Measurements from ENCODE around the gene CLEC3B. TPM values are rescaled to one million over a fixed set of nuclear protein-coding genes. Genes with fewer than 3 reads are reported as not detected.

CLEC3B gene
- total and polyA plus RNA-seq, 11 donors, result 34.8 to 205 (median 73.6) TPM

GRCh38 chr3:45059132-45059531 is 33.0 kb downstream of the CLEC3B start:
- Histone ChIP-seq H3K9me3 (no peaks in the 10 kb centered on the region), H3K4me3 (no peak overlapping the region), H3K4me1 (peaks cover 0 to 86% (median 9%) of the 10 kb centered on the region in 12 donors), H3K27ac (peak overlapping the region in 1 of 12 donors; percentile 56), H3K36me3 (no peaks in the 10 kb centered on the region), H3K27me3 (no peaks in the 10 kb centered on the region)
- 66 to 82% (median 71%) methylated on average over 2 of the region's 2 CpGs for WGBS, 4 donors
- ATAC-seq (no peak), DNase-seq (no peak)
- TF ChIP-seq POLR2A (IDR thresholded peaks at IDR 0.05), result no peak
- TF ChIP-seq CTCF (IDR thresholded peaks at IDR 0.05), result no peak
- intact Hi-C loops (cut with DNase I), result loop anchor here in 3 of 10 donors (5.0 to 10.0 kb wide), 5 partner anchors 53 to 443 kb away; no protein-coding TSS in a partner anchor

- DNase-seq (no peak), ATAC-seq (no peak)
- Histone ChIP-seq H3K27me3 (no peaks in the 10 kb centered on the region), H3K9me3 (no peaks in the 10 kb centered on the region), H3K4me1 (peaks cover 0 to 83% (median 14%) of the 10 kb centered on the region in 12 donors), H3K4me3 (no peak overlapping the region), H3K27ac (peak overlapping the region in 1 of 12 donors; percentile 93), H3K36me3 (no peaks in the 10 kb centered on the region)
- WGBS, 4 donors, result 64 to 73% (median 66%) methylated on average over 4 of the region's 4 CpGs
- TF ChIP-seq POLR2A (IDR thresholded peaks at IDR 0.05) (no peak), CTCF (IDR thresholded peaks at IDR 0.05) (no peak)
- intact Hi-C loops (cut with DNase I), result no loop called here
Observed at GRCh38 chr3:45060165-45060892, 34.2 kb downstream of the CLEC3B start.

GRCh38 chr3:45062697-45063070 is 36.6 kb downstream of the CLEC3B start:
- intact Hi-C loops (cut with DNase I), result no loop called here
- WGBS, 4 donors, result 98 to 100% (median 100%) methylated on average over 1 of the region's 1 CpG
- DNase-seq (no peak), ATAC-seq (no peak)
- H3K27ac ChIP-seq, result peak overlapping the region in 1 of 12 donors; percentile 93
- no peak for TF ChIP-seq POLR2A (IDR thresholded peaks at IDR 0.05)
- TF ChIP-seq CTCF (IDR thresholded peaks at IDR 0.05), result no peak
- H3K4me1 ChIP-seq, result peaks cover 0 to 74% (median 6%) of the 10 kb centered on the region in 12 donors
- H3K4me3 ChIP-seq, result no peak overlapping the region
- H3K9me3 ChIP-seq, result no peaks in the 10 kb centered on the region
- H3K36me3 ChIP-seq, result no peaks in the 10 kb centered on the region
- no peaks in the 10 kb centered on the region for H3K27me3 ChIP-seq

- peak overlapping the region in 1 of 12 donors; percentile 6 for H3K4me3 ChIP-seq
- DNase-seq (peak in 3 of 5 donors; percentile 25 to 40 (median 37)), ATAC-seq (peak in 3 of 4 donors; percentile 64 to 85 (median 73))
- no peaks in the 10 kb centered on the region for H3K9me3 ChIP-seq
- no peaks in the 10 kb centered on the region for H3K36me3 ChIP-seq
- H3K27me3 ChIP-seq, result no peaks in the 10 kb centered on the region
- peak overlapping the region in 11 of 12 donors; percentile 5 to 93 (median 35) for H3K27ac ChIP-seq
- intact Hi-C loops (cut with DNase I), result no loop called here
- H3K4me1 ChIP-seq, result peaks cover 0 to 58% (median 5%) of the 10 kb centered on the region in 12 donors
- 44 to 50% (median 47%) methylated on average over 12 of the region's 12 CpGs for WGBS, 4 donors
- TF ChIP-seq CTCF (IDR thresholded peaks at IDR 0.05), result no peak
- TF ChIP-seq POLR2A (IDR thresholded peaks at IDR 0.05), result peak in 1 of 2 donors; percentile 5
Observed at GRCh38 chr3:45064512-45065372, 38.6 kb downstream of the CLEC3B start.
